Smooth muscle cell (in vitro differentiated cells): Measurements from ENCODE around the gene GANAB. TPM values are rescaled to one million over a fixed set of nuclear protein-coding genes. Genes with fewer than 3 reads are reported as not detected.
"Not testable (repeated sequence)": the region's sequence is repeated elsewhere in the genome, so short reads cannot be mapped to it uniquely, and the experiment has no call there.

Experiments
- DNase-seq: peaks from one replicate; lab custom pipeline; 2025; ENCODE audit not compliant: unreplicated experiment; lab: John Stamatoyannopoulos, UW
- H2AFZ ChIP-seq: fragments of 200-600 bp; sonication (generic); 2 replicates; pipeline ENCODE4 v1.6.0; 2016; ENCODE audit warnings: antibody characterized with exemption, low read depth, mild to moderate bottlenecking
- H3F3A ChIP-seq: fragments of 200-600 bp; sonication (generic); 2 replicates; pipeline ENCODE4 v1.6.0; 2017; ENCODE audit warnings: antibody characterized with exemption, low read depth
- H3K27ac ChIP-seq: fragments of 200-600 bp; sonication (generic); 2 replicates; pipeline ENCODE4 v1.5.1; 2016; ENCODE audit warnings: low read depth, mild to moderate bottlenecking
- H3K27me3 ChIP-seq: fragments of 200-600 bp; sonication (generic); 2 replicates; pipeline ENCODE4 v1.6.1; 2016; ENCODE audit warnings: low read depth, mild to moderate bottlenecking
- H3K36me3 ChIP-seq: fragments of 200-600 bp; sonication (generic); 2 replicates; pipeline ENCODE4 v1.5.1; 2016; ENCODE audit warnings: low read depth
- H3K4me1 ChIP-seq: fragments of 200-600 bp; sonication (generic); 2 replicates; pipeline ENCODE4 v1.5.1; 2016; ENCODE audit warnings: low read depth
- H3K4me2 ChIP-seq: fragments of 200-600 bp; sonication (generic); 2 replicates; pipeline ENCODE4 v1.6.0; 2016; ENCODE audit warnings: mild to moderate bottlenecking
- H3K4me3 ChIP-seq: fragments of 200-600 bp; sonication (generic); 2 replicates; pipeline ENCODE4 v1.5.1; 2016; ENCODE audit warnings: mild to moderate bottlenecking
- H3K79me2 ChIP-seq: fragments of 200-600 bp; sonication (generic); 2 replicates; pipeline ENCODE4 v1.6.0; 2016; ENCODE audit warnings: low read depth, mild to moderate bottlenecking
- H3K9ac ChIP-seq: fragments of 200-600 bp; sonication (generic); 2 replicates; pipeline ENCODE4 v1.6.0; 2016; ENCODE audit warnings: low read depth
- H3K9me3 ChIP-seq: fragments of 200-600 bp; sonication (generic); replicated peaks from 2 replicates; pipeline ENCODE4 v1.5.1; 2016; ENCODE audit warnings: low read depth
- H4K20me1 ChIP-seq: fragments of 200-600 bp; sonication (generic); 2 replicates; pipeline ENCODE4 v1.6.0; 2016; ENCODE audit warnings: low read depth
- CTCF ChIP-seq: fragments of 200-600 bp; sonication (generic); IDR thresholded peaks from 2 replicates; pipeline ENCODE4 v1.5.1; 2017; ENCODE audit warnings: borderline replicate concordance, mild to moderate bottlenecking, antibody characterized with exemption; ENCODE audit not compliant: insufficient read depth, poor library complexity, severe bottlenecking
- WGBS: methylation state at CpG from one replicate; pipeline ENCODE4 v1.1.7; 2016; ENCODE audit warnings: low lambda C conversion rate; 5-methylcytosine and 5-hydroxymethylcytosine counted together
- polyA plus RNA-seq: library from polyadenylated mRNA; unstranded; fragments of >200 nt; fragmentation: Nextera tagmentation; extraction: Ambion mirVana; gene quantifications from 2 replicates; pipeline ENCODE4 v1.2.1, GENCODE V29; 2016
- total RNA-seq: library from RNA; depleted of rRNA; stranded (reverse); fragments of >200 nt; gene quantifications from 2 replicates; pipeline ENCODE4 v1.2.3, GENCODE V29; 2014

Gene GANAB
- total and polyA plus RNA-seq, 2 experiments from 2014 or later = 176 to 225 TPM

- Histone ChIP-seq H3K9me3 (no peaks in the 10 kb centered on the region), H3K27me3 (no peaks in the 10 kb centered on the region), H4K20me1 (no peaks in the 10 kb centered on the region), H3K27ac (peak overlapping the region; percentile 92), H3K36me3 (no peaks in the 10 kb centered on the region), H3K79me2 (peaks cover 13% of the 10 kb centered on the region), H2AFZ (no peak overlapping the region), H3F3A (peaks cover 29% of the 10 kb centered on the region), H3K9ac (peak overlapping the region; percentile 43), H3K4me3 (peak overlapping the region; percentile 57), H3K4me2 (peak overlapping the region; percentile 97), H3K4me1 (peaks cover 10% of the 10 kb centered on the region)
- TF ChIP-seq CTCF = no peak
- DNase-seq = no peak
- WGBS = 43% methylated on average over 8 of the region's 8 CpGs
Observed at GRCh38 chr11:62621027-62621566, 25.3 kb downstream of the GANAB start.

GRCh38 chr11:62616957-62617356, 29.5 kb downstream of the GANAB start:
- DNase-seq, H3K9ac ChIP-seq, H3K27ac ChIP-seq, H3K27me3 ChIP-seq, H3K9me3 ChIP-seq, H2AFZ ChIP-seq, H3K36me3 ChIP-seq, H3K4me2 ChIP-seq, H3K4me1 ChIP-seq, H3K4me3 ChIP-seq, H4K20me1 ChIP-seq: not testable (repeated sequence)
- WGBS = 97% methylated on average over 14 of the region's 14 CpGs
- H3K79me2 ChIP-seq = peaks cover 13% of the 10 kb centered on the region
- peaks cover 23% of the 10 kb centered on the region for H3F3A ChIP-seq

- H3K27ac ChIP-seq = no peak overlapping the region
Observed at GRCh38 chr11:62615521-62615920, 30.9 kb downstream of the GANAB start.

GRCh38 chr11:62614275-62614674, 32.1 kb downstream of the GANAB start:
- no peak for TF ChIP-seq CTCF
- DNase-seq = no peak
- WGBS = 73% methylated on average over 8 of the region's 8 CpGs
- Histone ChIP-seq H3F3A (peaks cover 12% of the 10 kb centered on the region), H3K4me3 (no peak overlapping the region), H2AFZ (no peak overlapping the region), H3K36me3 (no peaks in the 10 kb centered on the region), H3K4me2 (no peak overlapping the region), H3K79me2 (peaks cover 8% of the 10 kb centered on the region), H3K9ac (no peak overlapping the region), H3K27ac (peak overlapping the region; percentile 44), H3K4me1 (peaks cover 11% of the 10 kb centered on the region), H3K9me3 (no peaks in the 10 kb centered on the region), H3K27me3 (no peaks in the 10 kb centered on the region), H4K20me1 (no peaks in the 10 kb centered on the region)

More at GRCh38 chr11:62615521-62615920, 30.9 kb downstream of the GANAB start:
- no peaks in the 10 kb centered on the region for H3K27me3 ChIP-seq
- no peaks in the 10 kb centered on the region for H3K36me3 ChIP-seq
- no peak overlapping the region for H3K9ac ChIP-seq
- H3K4me2 ChIP-seq = no peak overlapping the region
- H3K9me3 ChIP-seq = no peaks in the 10 kb centered on the region
- peaks cover 13% of the 10 kb centered on the region for H3K4me1 ChIP-seq
- peaks cover 15% of the 10 kb centered on the region for H3K79me2 ChIP-seq
- no peak overlapping the region for H2AFZ ChIP-seq
- no peaks in the 10 kb centered on the region for H4K20me1 ChIP-seq
- no peak for TF ChIP-seq CTCF
- WGBS = 95% methylated on average over 7 of the region's 7 CpGs
- H3K4me3 ChIP-seq = no peak overlapping the region
- DNase-seq = no peak
- H3F3A ChIP-seq = peaks cover 13% of the 10 kb centered on the region
